Mesendoderm (in vitro differentiated cells): ENCODE measurements around the gene BTNL8.

ENCODE experiments used
- DNase-seq: peaks from one replicate; pipeline ENCODE4 v3.0.0; 2013
- H2AK5ac ChIP-seq: 2 replicates; pipeline ENCODE4 v1.6.1; 2013; ENCODE audit warnings: low read length, inconsistent platforms
- H2BK120ac ChIP-seq: 2 replicates; pipeline ENCODE4 v1.6.1; 2013; ENCODE audit warnings: low read depth, mild to moderate bottlenecking, low read length, moderate library complexity, mixed read lengths
- H2BK15ac ChIP-seq: replicated peaks from 2 replicates; pipeline ENCODE4 v1.6.1; 2013; ENCODE audit warnings: low read depth, mild to moderate bottlenecking, moderate library complexity
- H2BK5ac ChIP-seq: 2 replicates; pipeline ENCODE4 v1.6.1; 2013; ENCODE audit warnings: low read length, inconsistent platforms
- H3K18ac ChIP-seq: 2 replicates; pipeline ENCODE4 v1.6.1; 2013; ENCODE audit warnings: mild to moderate bottlenecking, low read length, mixed read lengths
- H3K23ac ChIP-seq: one replicate; pipeline ENCODE4 v1.6.1; 2013; ENCODE audit warnings: low read length
- H3K27ac ChIP-seq: 2 replicates; pipeline ENCODE4 v1.5.1; 2013; ENCODE audit warnings: low read depth, mild to moderate bottlenecking, inconsistent platforms, low read length, moderate library complexity
- H3K27me3 ChIP-seq: 2 replicates; pipeline ENCODE4 v1.6.1; 2013; ENCODE audit warnings: low read length, control low read depth, mild to moderate bottlenecking, inconsistent platforms; ENCODE audit not compliant: insufficient read depth, poor library complexity
- H3K36me3 ChIP-seq: 2 replicates; pipeline ENCODE4 v1.6.1; 2013; ENCODE audit warnings: low read length, inconsistent platforms; ENCODE audit not compliant: control insufficient read depth, insufficient read depth
- H3K4ac ChIP-seq: one replicate; pipeline ENCODE4 v1.6.1; 2013; ENCODE audit warnings: low read depth, mild to moderate bottlenecking, low read length, moderate library complexity
- H3K4me1 ChIP-seq: 2 replicates; pipeline ENCODE4 v1.6.1; 2013; ENCODE audit warnings: low read depth, low read length, inconsistent platforms; ENCODE audit not compliant: control insufficient read depth
- H3K4me2 ChIP-seq: 2 replicates; pipeline ENCODE4 v1.6.1; 2013; ENCODE audit warnings: low read length
- H3K4me3 ChIP-seq: 2 replicates; pipeline ENCODE4 v1.5.1; 2013; ENCODE audit warnings: mild to moderate bottlenecking, low read length
- H3K56ac ChIP-seq: one replicate; pipeline ENCODE4 v1.6.1; 2013; ENCODE audit warnings: low read length
- H3K79me1 ChIP-seq: 2 replicates; pipeline ENCODE4 v1.6.1; 2013; ENCODE audit warnings: low read length, inconsistent platforms
- H3K79me2 ChIP-seq: 2 replicates; pipeline ENCODE4 v1.6.1; 2013; ENCODE audit warnings: mild to moderate bottlenecking, low read length; ENCODE audit not compliant: control insufficient read depth, insufficient read depth
- H3K9ac ChIP-seq: 2 replicates; pipeline ENCODE4 v1.6.1; 2013; ENCODE audit warnings: low read length, inconsistent platforms
- H4K5ac ChIP-seq: one replicate; pipeline ENCODE4 v1.6.1; 2013; ENCODE audit warnings: low read length
- H4K8ac ChIP-seq: one replicate; pipeline ENCODE4 v1.6.1; 2013; ENCODE audit warnings: low read depth, mild to moderate bottlenecking, control low read depth, low read length, moderate library complexity
- WGBS: extraction: QIAGEN DNeasy Blood & Tissue Kit; methylation state at CpG from one replicate; pipeline ENCODE4 v1.1.7; 2013; ENCODE audit warnings: low lambda C conversion rate, missing lambda C conversion rate; ENCODE audit not compliant: insufficient coverage; ENCODE audit errors: extremely low coverage; 5-methylcytosine and 5-hydroxymethylcytosine counted together

BTNL8 gene

DNA sequence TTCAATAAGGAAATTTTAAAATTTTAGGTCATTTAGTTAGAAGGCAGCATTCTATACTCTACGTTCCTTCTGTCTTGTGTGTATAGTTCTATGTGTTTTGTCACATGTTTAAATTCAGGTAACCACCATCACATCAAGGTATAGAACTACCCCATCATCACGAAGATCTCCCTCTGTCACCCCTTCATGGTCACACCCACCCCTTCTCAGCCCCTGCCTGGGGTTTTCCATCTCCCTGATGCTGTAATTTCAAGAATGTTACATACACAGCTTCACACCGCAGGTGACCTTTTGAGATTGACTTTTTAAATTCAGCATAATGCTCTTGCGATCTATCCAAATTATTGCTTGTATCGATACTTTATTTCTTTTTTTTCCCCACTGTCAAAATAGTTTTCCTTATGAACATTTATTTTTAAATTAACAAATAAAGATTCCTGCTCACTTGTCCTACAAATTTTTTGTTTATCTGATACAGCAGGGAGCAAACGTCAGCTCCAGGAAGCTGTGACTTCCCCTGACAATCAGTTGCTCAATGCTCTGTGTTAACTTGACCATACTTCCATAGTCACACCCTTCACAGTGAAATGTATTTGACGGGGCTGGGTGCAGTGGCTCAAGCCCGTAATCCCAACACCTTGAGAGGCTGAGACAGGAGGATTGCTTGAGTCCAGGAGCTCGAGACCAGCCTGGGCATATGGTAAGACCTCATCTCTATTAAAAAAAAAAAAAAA, 10.2 kb downstream of the BTNL8 start:
- no peak overlapping the region for H3K23ac ChIP-seq
- H3K79me2 ChIP-seq: no peaks in the 10 kb centered on the region
- H3K56ac ChIP-seq: no peak overlapping the region
- no peaks in the 10 kb centered on the region for H3K27me3 ChIP-seq
- H2BK15ac ChIP-seq: no peak overlapping the region
- H3K9ac ChIP-seq: no peak overlapping the region
- no peak overlapping the region for H3K27ac ChIP-seq
- H2BK5ac ChIP-seq: no peak overlapping the region
- no peak overlapping the region for H4K8ac ChIP-seq
- no peak overlapping the region for H3K4ac ChIP-seq
- no CpG with 5 or more reads among the region's 9 CpGs for WGBS
- no peak overlapping the region for H3K18ac ChIP-seq
- H3K4me3 ChIP-seq: no peak overlapping the region
- H3K79me1 ChIP-seq: no peaks in the 10 kb centered on the region
- no peak overlapping the region for H4K5ac ChIP-seq
- no peaks in the 10 kb centered on the region for H3K4me1 ChIP-seq
- peak; percentile 57 for DNase-seq
- H3K36me3 ChIP-seq: no peaks in the 10 kb centered on the region
- no peak overlapping the region for H2AK5ac ChIP-seq
- no peak overlapping the region for H3K4me2 ChIP-seq
- H2BK120ac ChIP-seq: no peak overlapping the region

- Histone ChIP-seq H4K8ac (no peak overlapping the region), H3K36me3 (no peaks in the 10 kb centered on the region), H2BK120ac (no peak overlapping the region), H2AK5ac (no peak overlapping the region), H3K4me2 (no peak overlapping the region), H3K56ac (no peak overlapping the region), H2BK5ac (no peak overlapping the region), H3K9ac (no peak overlapping the region), H3K4me3 (no peak overlapping the region), H3K4me1 (no peaks in the 10 kb centered on the region), H3K4ac (no peak overlapping the region), H3K23ac (no peak overlapping the region), H3K79me1 (no peaks in the 10 kb centered on the region), H2BK15ac (no peak overlapping the region), H3K27me3 (no peaks in the 10 kb centered on the region), H3K79me2 (no peaks in the 10 kb centered on the region), H3K18ac (no peak overlapping the region), H4K5ac (no peak overlapping the region), H3K27ac (no peak overlapping the region)
- WGBS: no CpG with 5 or more reads among the region's 5 CpGs
- peak; percentile 10 for DNase-seq
These were observed 10.8 kb downstream of the BTNL8 start for GRCh38 chr5:180909782-180910181.

- Histone ChIP-seq H3K36me3 (no peaks in the 10 kb centered on the region), H3K4me2 (no peak overlapping the region), H3K18ac (no peak overlapping the region), H3K4ac (no peak overlapping the region), H3K27me3 (no peaks in the 10 kb centered on the region), H3K56ac (no peak overlapping the region), H3K27ac (no peak overlapping the region), H3K23ac (no peak overlapping the region), H2AK5ac (no peak overlapping the region), H2BK5ac (no peak overlapping the region), H3K4me1 (no peaks in the 10 kb centered on the region), H4K5ac (no peak overlapping the region), H2BK120ac (no peak overlapping the region), H3K79me1 (no peaks in the 10 kb centered on the region), H3K9ac (no peak overlapping the region), H4K8ac (no peak overlapping the region), H3K79me2 (no peaks in the 10 kb centered on the region), H3K4me3 (no peak overlapping the region), H2BK15ac (no peak overlapping the region)
- DNase-seq: no peak
- WGBS: no CpG with 5 or more reads among the region's 2 CpGs
These were observed 11.2 kb downstream of the BTNL8 start for GRCh38 chr5:180910182-180910581.

DNA sequence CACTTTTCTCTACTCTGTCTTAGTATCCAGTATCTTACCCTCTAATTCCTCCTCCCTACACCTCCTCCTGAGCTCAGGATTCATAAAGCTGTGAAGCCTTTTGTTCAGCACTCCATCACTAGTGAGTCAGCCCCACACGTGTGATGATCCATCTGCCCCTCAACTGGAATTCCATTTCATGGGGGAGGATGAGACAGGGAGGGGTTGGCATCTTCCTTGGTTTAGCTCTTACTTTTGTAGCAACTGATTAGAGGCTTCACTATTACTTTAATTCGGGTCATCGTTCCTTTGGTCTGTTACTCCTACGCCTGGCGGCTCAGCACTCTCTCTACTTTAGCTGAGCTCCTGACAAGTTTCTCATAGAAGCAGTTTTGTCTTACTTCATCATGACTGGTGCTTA, 11.8 kb downstream of the BTNL8 start:
- no peaks in the 10 kb centered on the region for H3K79me1 ChIP-seq
- H2BK15ac ChIP-seq: no peak overlapping the region
- H4K8ac ChIP-seq: no peak overlapping the region
- no peak overlapping the region for H3K27ac ChIP-seq
- peak; percentile 8 for DNase-seq
- H3K4me1 ChIP-seq: no peaks in the 10 kb centered on the region
- H3K27me3 ChIP-seq: no peaks in the 10 kb centered on the region
- no peaks in the 10 kb centered on the region for H3K79me2 ChIP-seq
- H3K9ac ChIP-seq: no peak overlapping the region
- H4K5ac ChIP-seq: no peak overlapping the region
- H2AK5ac ChIP-seq: no peak overlapping the region
- no peaks in the 10 kb centered on the region for H3K36me3 ChIP-seq
- H3K4me3 ChIP-seq: no peak overlapping the region
- no peak overlapping the region for H3K4ac ChIP-seq
- H2BK120ac ChIP-seq: no peak overlapping the region
- H3K18ac ChIP-seq: no peak overlapping the region
- no peak overlapping the region for H2BK5ac ChIP-seq
- H3K4me2 ChIP-seq: no peak overlapping the region
- no peak overlapping the region for H3K56ac ChIP-seq
- no CpG with 5 or more reads among the region's 5 CpGs for WGBS
- H3K23ac ChIP-seq: no peak overlapping the region

DNA sequence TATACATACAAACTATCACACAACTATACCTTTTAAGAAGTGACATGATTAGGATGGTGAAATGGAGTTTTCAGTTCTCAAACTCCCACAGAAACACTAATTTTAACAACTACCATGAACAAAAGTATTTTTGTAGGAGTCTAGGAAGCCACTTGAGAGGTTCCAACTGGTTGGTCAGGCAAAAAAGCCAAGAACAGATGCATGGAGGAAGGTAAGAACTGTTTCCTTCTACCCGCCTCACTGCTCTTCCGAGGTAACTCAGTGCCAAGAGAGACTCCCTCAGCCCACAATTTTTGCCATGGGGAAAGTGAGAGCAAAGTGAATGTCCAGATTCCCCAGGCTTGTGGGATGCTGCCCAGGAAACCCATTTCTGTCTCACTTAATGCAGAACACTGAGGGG, 15.7 kb downstream of the BTNL8 start:
- Histone ChIP-seq H3K56ac (no peak overlapping the region), H2AK5ac (no peak overlapping the region), H2BK120ac (no peak overlapping the region), H3K36me3 (no peaks in the 10 kb centered on the region), H3K4me2 (no peak overlapping the region), H2BK5ac (no peak overlapping the region), H3K23ac (no peak overlapping the region), H3K27ac (no peak overlapping the region), H3K27me3 (no peaks in the 10 kb centered on the region), H3K79me2 (no peaks in the 10 kb centered on the region), H4K5ac (no peak overlapping the region), H3K79me1 (no peaks in the 10 kb centered on the region), H3K4ac (no peak overlapping the region), H3K18ac (no peak overlapping the region), H3K4me3 (no peak overlapping the region), H3K9ac (no peak overlapping the region), H2BK15ac (no peak overlapping the region), H3K4me1 (no peaks in the 10 kb centered on the region), H4K8ac (no peak overlapping the region)
- DNase-seq: no peak
- WGBS: no CpG with 5 or more reads among the region's 2 CpGs

DNA sequence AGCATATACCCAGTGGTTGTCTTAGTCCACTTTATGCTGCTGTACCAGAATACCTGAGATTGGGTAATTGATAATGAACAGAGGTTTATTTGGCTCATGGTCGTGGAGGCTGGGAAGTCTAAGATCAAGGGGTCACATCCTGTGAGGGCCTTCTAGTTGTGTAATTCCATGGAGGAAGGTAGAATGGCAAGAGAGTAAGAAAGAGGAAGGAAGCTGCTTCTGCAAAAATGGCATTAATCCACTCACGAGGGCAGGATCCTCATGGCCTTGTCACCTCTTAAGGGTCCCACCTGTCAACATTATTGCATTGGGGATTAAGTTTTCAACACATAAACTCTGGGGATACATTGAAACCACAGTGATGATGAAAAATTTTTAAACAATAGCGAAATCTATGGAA, 17.0 kb downstream of the BTNL8 start:
- Histone ChIP-seq H4K8ac (no peak overlapping the region), H2BK15ac (no peak overlapping the region), H3K4me1 (no peaks in the 10 kb centered on the region), H2AK5ac (no peak overlapping the region), H3K27ac (no peak overlapping the region), H3K27me3 (no peaks in the 10 kb centered on the region), H3K36me3 (no peaks in the 10 kb centered on the region), H3K4me3 (no peak overlapping the region), H2BK120ac (no peak overlapping the region), H3K56ac (no peak overlapping the region), H3K4me2 (no peak overlapping the region), H3K79me2 (no peaks in the 10 kb centered on the region), H3K9ac (no peak overlapping the region), H3K4ac (no peak overlapping the region), H3K18ac (no peak overlapping the region), H4K5ac (no peak overlapping the region), H3K23ac (no peak overlapping the region), H2BK5ac (no peak overlapping the region), H3K79me1 (no peaks in the 10 kb centered on the region)
- DNase-seq: no peak
- no CpG with 5 or more reads among the region's 3 CpGs for WGBS
